ENCODE data around the gene EPGN.

Gene EPGN

GRCh38 chr4:74309223-74309622, 953 bp downstream of the EPGN start:
- no peak for TF ChIP-seq CTCF (IDR thresholded peaks at IDR 0.05; ENCODE audit: low read depth, low read length)
- H3K4me3 ChIP-seq (ENCODE audit: low read depth, low read length): no peak overlapping the region
- H3K4me1 ChIP-seq: no peaks in the 10 kb centered on the region

GRCh38 chr4:74311696-74312313, 3.5 kb downstream of the EPGN start:
- H3K4me3 ChIP-seq (ENCODE audit: low read depth, low read length): no peak overlapping the region
- no peaks in the 10 kb centered on the region for H3K36me3 ChIP-seq
- H3K27me3 ChIP-seq: 0 out of 2 replicates have a peak, but pooled peaks cover 5% of the 10 kb centered on the region
- peak; percentile 26 for DNase-seq
- no peaks in the 10 kb centered on the region for H3K9me3 ChIP-seq
- peak; percentile 62 for TF ChIP-seq CTCF (IDR thresholded peaks at IDR 0.05; ENCODE audit: low read depth, low read length)
- no peaks in the 10 kb centered on the region for H3K4me1 ChIP-seq

More at GRCh38 chr4:74309223-74309622, 953 bp downstream of the EPGN start:
- DNase-seq: no peak
- no peaks in the 10 kb centered on the region for H3K27me3 ChIP-seq
- H3K36me3 ChIP-seq: no peaks in the 10 kb centered on the region
- no peaks in the 10 kb centered on the region for H3K9me3 ChIP-seq

- Histone ChIP-seq H3K36me3 (no peaks in the 10 kb centered on the region), H3K4me1 (no peaks in the 10 kb centered on the region), H3K9me3 (no peaks in the 10 kb centered on the region), H3K4me3 (ENCODE audit: low read depth, low read length) (no peak overlapping the region), H3K27me3 (peaks cover 5% of the 10 kb centered on the region; the same call in 1 of the 2 replicates)
- DNase-seq: no peak
- TF ChIP-seq CTCF (IDR thresholded peaks at IDR 0.05; ENCODE audit: low read depth, low read length): no peak
Measured at GRCh38 chr4:74314329-74314728, 6.1 kb downstream of the EPGN start.

GRCh38 chr4:74314944-74315343, 6.7 kb downstream of the EPGN start:
- Histone ChIP-seq H3K4me3 (ENCODE audit: low read depth, low read length) (no peak overlapping the region), H3K9me3 (no peaks in the 10 kb centered on the region), H3K4me1 (no peaks in the 10 kb centered on the region), H3K36me3 (no peaks in the 10 kb centered on the region), H3K27me3 (peaks cover 5% of the 10 kb centered on the region; the same call in 1 of the 2 replicates)
- TF ChIP-seq CTCF (IDR thresholded peaks at IDR 0.05; ENCODE audit: low read depth, low read length): no peak
- no peak for DNase-seq

- peaks cover 5% of the 10 kb centered on the region; the same call in 1 of the 2 replicates for H3K27me3 ChIP-seq
- TF ChIP-seq CTCF (IDR thresholded peaks at IDR 0.05; ENCODE audit: low read depth, low read length): no peak
- H3K9me3 ChIP-seq: no peaks in the 10 kb centered on the region
- no peaks in the 10 kb centered on the region for H3K4me1 ChIP-seq
- DNase-seq: no peak
- H3K36me3 ChIP-seq: no peaks in the 10 kb centered on the region
- H3K4me3 ChIP-seq (ENCODE audit: low read depth, low read length): no peak overlapping the region
Measured at GRCh38 chr4:74315376-74315775, 7.1 kb downstream of the EPGN start.

- Histone ChIP-seq H3K4me1 (no peaks in the 10 kb centered on the region), H3K36me3 (no peaks in the 10 kb centered on the region), H3K9me3 (no peaks in the 10 kb centered on the region), H3K27me3 (peaks cover 5% of the 10 kb centered on the region; the same call in 1 of the 2 replicates), H3K4me3 (ENCODE audit: low read depth, low read length) (no peak overlapping the region)
- no peak for DNase-seq
- TF ChIP-seq CTCF (IDR thresholded peaks at IDR 0.05; ENCODE audit: low read depth, low read length): no peak
Measured at GRCh38 chr4:74316397-74316796, 8.1 kb downstream of the EPGN start.
